Calu3 (cell line): Measurements from ENCODE around the gene PPIL1. TPM values are rescaled to one million over a fixed set of nuclear protein-coding genes. Genes with fewer than 3 reads are reported as not detected.

ENCODE experiments used
- BruUV-seq: library from RNA; stranded (reverse); fragments of 400-500 nt; replicated peaks from 2 replicates; lab custom pipeline; 2021; lab: Mats Ljungman, UMichigan
- CTCF ChIA-PET: fragments of 300-600 bp; sonication (Branson Sonifier 250); formaldehyde crosslinking; loops from one replicate; lab custom pipeline; 2022; ENCODE audit warnings: antibody characterized with exemption; lab: Charles Lee
- DNase-seq: peaks from one replicate; pipeline ENCODE4 v3.0.0; 2022
- H3K27ac Mint-ChIP-seq: one replicate; pipeline ENCODE4 v1.8.0; 2022; ENCODE audit warnings: mixed read lengths; ENCODE audit not compliant: unreplicated experiment
- H3K27me3 Mint-ChIP-seq: one replicate; pipeline ENCODE4 v1.8.0; 2022; ENCODE audit warnings: mixed read lengths; ENCODE audit not compliant: unreplicated experiment
- H3K36me3 Mint-ChIP-seq: one replicate; pipeline ENCODE4 v1.8.0; 2022; ENCODE audit warnings: mild to moderate bottlenecking, moderate library complexity, mixed read lengths; ENCODE audit not compliant: insufficient read depth, unreplicated experiment
- H3K4me1 Mint-ChIP-seq: one replicate; pipeline ENCODE4 v1.8.0; 2022; ENCODE audit warnings: mild to moderate bottlenecking, low read depth, mixed read lengths; ENCODE audit not compliant: unreplicated experiment
- H3K4me3 Mint-ChIP-seq: one replicate; pipeline ENCODE4 v1.8.0; 2022; ENCODE audit warnings: mild to moderate bottlenecking, low read depth, moderate library complexity, mixed read lengths; ENCODE audit not compliant: unreplicated experiment
- H3K9me3 Mint-ChIP-seq: one replicate; pipeline ENCODE4 v1.8.0; 2022; ENCODE audit warnings: low read depth, mixed read lengths; ENCODE audit not compliant: unreplicated experiment
- CTCF ChIP-seq: fragments of 200-600 bp; IDR thresholded peaks from one replicate; pipeline ENCODE4 v1.8.0; 2022; ENCODE audit warnings: antibody characterized with exemption; ENCODE audit not compliant: unreplicated experiment
- intact Hi-C: fragments of 100-400 bp; cut with micrococcal nuclease; formaldehyde crosslinking; loops from one replicate; pipeline ENCODE4 v1.10.0; 2022; ENCODE audit not compliant: unreplicated experiment
- total RNA-seq: library from RNA; stranded (reverse); gene quantifications from 2 replicates; pipeline ENCODE4 v1.2.3, GENCODE V29; 2022

PPIL1 gene
- total RNA-seq, 1 experiment from 2014 or later, result 64.4 TPM

- Mint-ChIP-seq H3K4me1 (peaks cover 20% of the 10 kb centered on the region), H3K27ac (no peak overlapping the region), H3K27me3 (no peaks in the 10 kb centered on the region), H3K9me3 (no peaks in the 10 kb centered on the region), H3K4me3 (no peak overlapping the region), H3K36me3 (peaks cover 7% of the 10 kb centered on the region)
- TF ChIP-seq CTCF, result no peak
- DNase-seq, result no peak
- CTCF ChIA-PET, result no interaction called here
- no TSS peak for BruUV-seq
- intact Hi-C loops, result no loop called here
Measured at GRCh38 chr6:36907781-36908180, 33.2 kb upstream of the PPIL1 start.

- Mint-ChIP-seq H3K27ac (no peak overlapping the region), H3K27me3 (no peaks in the 10 kb centered on the region), H3K9me3 (no peaks in the 10 kb centered on the region), H3K4me1 (peaks cover 9% of the 10 kb centered on the region), H3K4me3 (no peak overlapping the region), H3K36me3 (peaks cover 14% of the 10 kb centered on the region)
- no peak for DNase-seq
- BruUV-seq, result no TSS peak
- CTCF ChIA-PET, result no interaction called here
- intact Hi-C loops, result no loop called here
- TF ChIP-seq CTCF, result no peak
Measured at GRCh38 chr6:36906539-36907325, 32.1 kb upstream of the PPIL1 start.

DNA sequence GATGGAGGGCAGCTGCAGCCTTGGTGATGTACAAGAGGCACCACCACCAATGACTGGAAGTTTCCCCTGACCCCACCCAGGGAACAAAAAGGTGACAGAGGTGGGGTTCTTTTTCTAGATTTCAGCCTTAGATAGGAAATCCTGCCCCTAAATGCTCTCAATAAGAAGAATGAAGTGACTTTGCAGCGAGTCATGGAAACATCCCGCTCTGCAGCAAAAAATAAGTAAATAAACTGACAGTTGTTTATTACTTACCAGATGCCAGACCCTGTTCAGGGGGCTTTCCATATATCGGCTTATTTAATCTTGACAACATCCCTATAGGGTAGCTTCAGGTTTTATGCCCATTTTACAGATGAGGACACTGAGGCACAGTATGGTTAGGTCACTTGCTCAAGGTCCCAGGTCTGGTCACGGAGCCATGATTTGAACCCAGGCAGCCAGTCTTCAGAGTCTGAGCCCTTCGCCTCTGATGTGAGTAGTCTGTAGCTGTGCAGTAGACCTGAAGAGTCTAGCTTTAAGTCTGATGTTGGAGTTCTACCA is 30.3 kb upstream of the PPIL1 start:
- no peak overlapping the region for H3K4me3 Mint-ChIP-seq
- TF ChIP-seq CTCF, result no peak
- no TSS peak for BruUV-seq
- intact Hi-C loops, result no loop called here
- no peak for DNase-seq
- H3K27ac Mint-ChIP-seq, result no peak overlapping the region
- H3K9me3 Mint-ChIP-seq, result no peaks in the 10 kb centered on the region
- CTCF ChIA-PET, result interaction anchor here (1.6 kb wide), 1 partner anchor 9 kb away, joined by 5 read pairs; no protein-coding TSS in a partner anchor
- peaks cover 26% of the 10 kb centered on the region for H3K36me3 Mint-ChIP-seq
- H3K4me1 Mint-ChIP-seq, result peaks cover 8% of the 10 kb centered on the region
- H3K27me3 Mint-ChIP-seq, result no peaks in the 10 kb centered on the region

DNA sequence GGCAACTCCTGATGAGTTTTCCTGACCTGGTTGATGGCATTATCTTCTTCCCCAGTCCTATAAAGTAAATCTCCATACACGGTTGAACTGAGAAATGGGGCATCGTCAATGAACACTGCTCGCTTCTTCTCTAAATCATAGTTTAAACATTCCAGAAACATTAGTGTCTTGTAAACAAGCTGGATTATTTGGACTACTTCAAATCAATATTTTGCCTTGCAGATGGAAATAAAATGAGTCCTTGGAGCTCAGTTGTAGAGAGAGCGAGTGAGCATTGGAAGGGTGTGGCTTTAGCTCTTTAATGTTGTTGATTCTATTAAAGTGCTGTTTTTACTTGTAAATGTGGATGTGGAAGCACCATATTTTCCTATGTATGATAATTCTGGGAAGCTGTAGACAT is 29.5 kb upstream of the PPIL1 start:
- Mint-ChIP-seq H3K4me1 (peaks cover 8% of the 10 kb centered on the region), H3K27ac (no peak overlapping the region), H3K9me3 (no peaks in the 10 kb centered on the region), H3K27me3 (no peaks in the 10 kb centered on the region), H3K4me3 (no peak overlapping the region), H3K36me3 (peaks cover 31% of the 10 kb centered on the region)
- BruUV-seq, result no TSS peak
- no peak for TF ChIP-seq CTCF
- CTCF ChIA-PET, result interaction anchor here (1.1 kb wide), 1 partner anchor 141 kb away, joined by 4 read pairs; no protein-coding TSS in a partner anchor
- intact Hi-C loops, result no loop called here
- DNase-seq, result no peak
